ENCODE data around the gene SLU7. TPM values are rescaled to one million over a fixed set of nuclear protein-coding genes. Genes with fewer than 3 reads are reported as not detected.

Gene SLU7
- total RNA-seq, 1 donor from 2014 or later, result 40.3 TPM

DNA sequence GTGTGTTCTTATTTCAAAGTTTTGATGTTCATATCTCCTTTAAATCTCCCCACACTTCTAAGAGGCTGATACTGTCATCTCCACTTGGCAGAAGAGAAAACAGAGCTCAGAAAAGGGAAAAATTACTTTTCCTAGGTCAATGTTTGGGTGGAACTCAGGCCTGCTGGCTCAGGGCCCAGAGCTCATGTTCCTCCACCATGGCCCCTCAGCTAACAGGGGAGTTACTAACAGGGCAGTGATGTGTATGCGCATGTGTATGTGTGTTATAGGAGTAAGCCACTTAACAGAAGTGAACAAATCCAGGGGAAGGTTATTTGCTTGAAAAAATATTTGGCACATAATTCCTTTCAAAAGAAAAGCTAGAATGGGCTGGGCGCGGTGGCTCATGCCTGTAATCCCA, 51.0 kb downstream of the SLU7 start:
- no peak for DNase-seq (ENCODE audit: low read depth in 2 of 2)

- DNase-seq (ENCODE audit: low read depth in 2 of 2), result no peak
These were observed 51.6 kb downstream of the SLU7 start for GRCh38 chr5:160367261-160367660.

- DNase-seq (ENCODE audit: low read depth in 2 of 2), result no peak
These were observed 52.7 kb downstream of the SLU7 start for GRCh38 chr5:160366230-160366629.

DNA sequence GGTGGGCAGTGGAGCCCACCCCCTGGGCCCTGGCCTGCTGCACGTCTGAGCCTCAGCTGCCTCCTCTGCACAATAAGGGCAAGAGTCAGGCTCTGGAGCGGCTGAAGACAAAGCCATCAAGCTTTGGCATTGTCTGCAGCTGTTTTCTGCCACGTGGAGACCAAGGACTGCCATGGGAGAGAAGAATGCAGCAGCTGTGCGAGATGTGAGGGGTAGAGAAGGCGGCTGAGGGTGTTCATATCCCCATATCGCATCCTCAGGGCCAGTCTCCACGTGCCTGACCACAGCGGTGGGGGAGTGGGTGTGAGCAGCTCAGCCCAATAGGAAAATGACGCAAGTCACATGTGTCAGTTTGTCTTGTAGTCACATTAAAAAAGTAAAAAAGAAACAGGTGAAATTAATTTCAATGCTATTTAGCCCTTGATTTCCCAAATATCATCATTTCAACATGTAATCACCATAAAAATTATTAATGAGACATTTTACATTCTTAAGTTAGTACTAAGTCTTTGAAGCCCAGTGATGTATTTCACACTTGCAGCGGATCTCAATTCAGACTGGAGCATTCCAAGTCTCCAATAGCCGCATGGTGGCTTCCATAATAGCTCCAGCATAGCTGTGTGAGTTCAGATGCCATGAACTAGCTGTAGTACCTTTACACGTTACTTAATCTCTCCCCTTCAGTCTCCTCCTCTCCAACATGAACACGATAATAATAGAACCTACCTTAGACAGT, 55.1 kb downstream of the SLU7 start:
- DNase-seq (ENCODE audit: low read depth in 2 of 2), result no peak

- DNase-seq (ENCODE audit: low read depth in 2 of 2), result no peak
These were observed 55.7 kb downstream of the SLU7 start for GRCh38 chr5:160363211-160363610.

DNA sequence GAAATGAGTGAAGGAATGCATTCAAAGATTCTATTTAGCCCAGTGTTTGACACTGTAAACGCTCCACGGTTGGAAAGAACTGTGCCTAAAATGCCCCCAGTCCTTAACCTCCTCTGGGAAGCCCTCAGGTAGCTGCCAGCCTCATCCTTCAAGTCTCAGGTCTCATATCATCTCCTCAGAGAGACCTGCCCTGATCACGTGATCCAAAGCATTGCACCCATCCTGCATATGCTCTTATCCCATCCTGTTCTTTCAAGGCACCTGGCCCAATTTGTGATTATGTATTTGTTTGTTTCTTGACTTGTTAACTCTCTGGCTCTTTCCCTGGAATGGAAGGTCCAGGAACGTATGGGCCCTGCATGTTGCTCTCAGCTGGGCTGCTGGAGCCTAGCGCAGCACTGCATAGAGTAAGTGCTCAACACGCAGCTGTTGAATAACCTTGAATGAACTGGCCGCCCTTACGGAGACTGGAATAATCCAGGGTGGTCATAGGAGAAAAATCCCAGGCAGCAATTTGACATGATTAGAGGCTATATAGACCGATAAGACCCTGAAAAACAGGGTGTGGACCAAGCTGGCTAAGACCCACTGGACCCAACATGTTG, 57.2 kb downstream of the SLU7 start:
- no peak for DNase-seq (ENCODE audit: low read depth in 2 of 2)

GRCh38 chr5:160360310-160360709, 58.6 kb downstream of the SLU7 start:
- DNase-seq (ENCODE audit: low read depth in 2 of 2), result no peak

- DNase-seq (ENCODE audit: low read depth in 2 of 2), result no peak
These were observed 59.1 kb downstream of the SLU7 start for GRCh38 chr5:160359816-160360215.

DNA sequence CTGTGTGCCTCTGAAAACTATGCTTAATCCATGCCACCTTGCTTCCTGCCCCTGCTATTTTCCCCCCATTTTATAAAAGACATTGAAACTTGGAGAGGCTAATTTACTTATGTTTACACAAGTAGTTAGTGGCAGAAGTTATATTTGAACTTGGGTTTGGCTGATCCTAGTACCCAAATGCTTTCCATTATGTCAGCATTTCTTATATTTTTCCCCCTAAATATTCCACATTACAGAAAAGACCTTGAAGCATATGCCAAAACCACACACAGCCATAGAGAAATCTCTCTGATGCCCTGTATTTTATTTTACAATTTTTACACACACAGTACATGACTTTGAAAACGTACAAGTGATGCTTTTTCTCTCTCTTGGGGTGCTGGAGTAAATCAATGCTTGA, 59.6 kb downstream of the SLU7 start:
- DNase-seq (ENCODE audit: low read depth in 2 of 2), result no peak

GRCh38 chr5:160357861-160358411, 60.9 kb downstream of the SLU7 start:
- no peak for DNase-seq (ENCODE audit: low read depth in 2 of 2)

DNA sequence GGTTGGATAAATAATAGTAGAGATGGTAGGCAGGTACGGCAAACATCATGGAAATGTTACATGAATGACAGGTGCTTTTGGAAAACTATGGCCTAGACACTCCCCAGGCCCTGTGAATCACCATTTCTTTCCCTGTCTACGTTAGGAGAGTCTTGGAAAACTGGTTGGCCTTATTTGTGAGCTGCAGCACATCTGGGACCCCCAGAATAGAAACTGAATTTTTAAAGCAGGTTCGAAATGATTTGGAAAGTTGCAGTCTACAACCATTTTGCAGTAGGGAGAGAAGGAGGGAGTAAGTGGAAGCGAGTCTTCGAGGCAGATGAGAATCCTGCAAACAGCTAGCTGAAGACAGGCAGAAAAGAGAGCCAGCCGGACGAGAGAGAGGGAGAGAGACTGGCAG, 61.5 kb downstream of the SLU7 start:
- DNase-seq (ENCODE audit: low read depth in 2 of 2), result no peak

GRCh38 chr5:160356550-160357347, 62.1 kb downstream of the SLU7 start:
- DNase-seq (ENCODE audit: low read depth in 2 of 2), result no peak

DNA sequence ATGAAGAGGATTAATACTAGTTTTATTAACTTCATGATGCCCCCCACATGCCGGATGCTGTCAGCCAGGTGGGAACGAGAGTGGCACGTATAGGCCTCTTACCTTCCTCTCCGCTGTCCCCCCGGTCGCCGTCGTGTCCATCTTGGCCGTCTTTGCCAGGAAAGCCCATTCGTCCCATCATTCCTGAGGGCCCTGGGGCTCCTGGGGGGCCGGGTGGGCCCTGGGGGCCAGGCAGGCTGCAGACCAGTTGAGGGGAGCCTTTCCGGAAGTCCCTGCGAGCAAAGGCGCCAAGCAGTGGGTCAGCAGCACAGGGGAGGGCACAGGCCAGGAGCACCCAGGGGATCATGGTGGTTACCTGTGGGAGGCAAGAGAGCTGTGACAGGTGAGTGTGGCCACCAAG, 64.2 kb downstream of the SLU7 start:
- DNase-seq (ENCODE audit: low read depth in 2 of 2), result no peak

DNA sequence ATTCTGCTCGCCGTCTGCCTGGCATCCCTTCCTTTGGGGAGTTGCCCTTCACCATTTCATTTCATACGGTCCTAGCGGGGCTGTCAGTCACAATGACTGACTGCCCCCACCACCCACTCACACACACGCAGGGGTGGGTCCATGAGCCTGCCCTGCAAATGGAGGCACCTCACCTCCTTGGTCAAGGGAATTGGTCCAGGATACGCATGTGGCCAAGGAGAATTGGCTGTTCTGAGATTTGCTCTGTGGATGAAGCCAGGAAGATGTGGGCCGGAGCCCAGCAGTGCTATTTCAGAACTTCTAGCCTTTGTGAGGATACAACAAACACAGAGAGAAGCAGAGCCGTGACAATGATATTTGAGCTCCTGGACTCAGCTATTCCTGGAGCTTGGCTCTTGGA, 65.5 kb downstream of the SLU7 start:
- no peak for DNase-seq (ENCODE audit: low read depth in 2 of 2)

DNA sequence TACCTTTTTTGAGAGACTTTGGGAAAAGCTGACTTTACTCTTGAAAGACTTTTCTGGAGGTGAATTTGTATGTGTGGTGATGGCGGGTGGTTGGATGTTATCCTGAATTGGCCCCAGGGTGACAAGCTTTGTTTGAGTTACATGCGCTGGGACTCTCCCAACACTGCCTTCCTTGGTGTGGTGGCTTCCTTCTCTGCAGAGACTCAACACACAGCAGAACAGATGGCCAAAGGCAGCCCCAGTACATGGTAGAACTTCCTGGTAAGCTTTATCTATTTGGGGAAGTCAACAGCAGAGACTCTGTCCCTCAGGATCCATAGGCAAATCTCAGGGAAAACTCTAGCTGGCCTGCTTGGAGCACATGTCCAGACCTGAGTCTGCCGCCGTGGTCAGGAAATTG, 66.6 kb downstream of the SLU7 start:
- DNase-seq (ENCODE audit: low read depth in 2 of 2), result no peak

Other genes starting within 250 kb of the SLU7 start
- gene FABP6, start 189.6 kb downstream of the SLU7 start, total RNA-seq, result not detected in 2 replicates
- gene CCNJL, start 106.5 kb downstream of the SLU7 start, total RNA-seq, result 4.0 and 8.5 TPM in 2 replicates
- 0.26 and 0.38 TPM in 2 replicates for gene C1QTNF2, start 48.5 kb downstream of the SLU7 start, total RNA-seq
- gene FAM200C, start 19.0 kb downstream of the SLU7 start, total RNA-seq, result 2.9 and 3.1 TPM in 2 replicates
- 47.0 and 102 TPM in 2 replicates for gene PTTG1, start 2.8 kb upstream of the SLU7 start, total RNA-seq